ENCODE measurements around the gene PCDH9.
"Not testable (repeated sequence)": the region's sequence is repeated elsewhere in the genome, so short reads cannot be mapped to it uniquely, and the experiment has no call there.

The PCDH9 gene

DNA sequence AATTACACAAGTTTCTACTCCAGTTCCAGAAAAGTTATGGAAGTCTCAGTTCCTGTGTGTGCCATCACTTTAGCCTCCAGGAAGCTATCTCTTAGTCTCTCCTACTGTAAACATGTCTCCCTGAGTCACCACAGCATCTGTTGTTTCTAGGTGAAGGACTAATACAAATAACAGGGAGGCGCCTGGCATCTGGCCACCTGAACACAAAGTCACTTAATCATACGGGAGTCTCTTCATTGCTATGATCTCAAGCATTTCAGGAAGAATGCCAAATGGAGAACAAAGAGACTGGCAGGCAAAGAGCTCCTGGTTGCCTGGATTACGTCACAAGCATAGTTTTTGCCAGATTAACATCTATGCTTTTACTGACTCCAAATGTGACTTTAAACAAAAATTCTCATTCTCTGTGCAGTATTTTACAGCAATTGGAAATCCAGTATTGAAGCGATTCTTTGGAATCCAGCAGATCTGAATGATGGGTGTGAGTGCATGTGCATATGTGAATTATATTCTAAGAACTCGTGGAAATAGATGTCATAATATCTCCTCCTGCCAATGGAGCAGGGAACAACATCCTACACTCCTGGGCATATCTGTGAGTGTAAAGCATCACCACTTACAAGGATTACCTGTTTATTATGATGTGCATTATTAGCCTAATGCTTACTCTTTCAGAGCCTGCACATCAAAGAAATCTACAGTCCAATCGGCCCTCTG lies 572.8 kb downstream of the PCDH9 start:
- no peak for FAIRE-seq
- TF ChIP-seq POLR2AphosphoS5 (IDR thresholded peaks at IDR 0.05; ENCODE audit: low read depth, low read length) = no peak
- no peak for TF ChIP-seq POLR2A (IDR thresholded peaks at IDR 0.05; ENCODE audit: low read depth, low read length)
- TF ChIP-seq TAF1 (IDR thresholded peaks at IDR 0.05; ENCODE audit: borderline replicate concordance, low read depth, low read length) = no peak
- DNase-seq (ENCODE audit: insufficient read length) = no peak

DNA sequence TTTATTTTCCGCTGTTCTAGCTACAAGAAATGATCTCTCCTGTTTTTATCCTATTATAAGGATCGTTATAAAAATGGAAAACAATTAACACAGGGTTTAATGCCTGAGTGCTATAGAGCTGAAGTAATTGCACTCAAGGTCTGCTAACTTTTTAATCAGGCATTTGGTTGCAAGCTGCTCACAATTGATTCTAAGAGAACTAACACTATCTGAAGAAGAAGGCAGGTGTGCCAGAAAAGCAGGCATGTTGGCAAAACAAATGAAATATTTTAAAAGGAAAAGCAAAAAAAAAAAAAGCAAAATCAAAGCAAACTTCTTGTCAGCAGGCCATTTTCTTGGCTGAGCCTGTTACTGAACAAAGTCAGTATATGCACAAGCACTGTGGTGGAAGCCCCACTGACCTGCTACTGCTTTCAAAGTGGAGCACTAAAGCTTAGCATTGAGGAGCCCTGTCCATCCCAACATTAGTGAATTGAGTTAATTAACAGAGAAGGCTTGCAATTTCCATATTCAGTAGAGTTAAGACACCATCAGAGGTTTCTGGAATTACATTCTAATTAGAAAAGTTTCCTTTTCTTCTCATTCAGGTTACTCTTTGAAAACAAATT lies 574.2 kb downstream of the PCDH9 start:
- no peak for TF ChIP-seq TAF1 (IDR thresholded peaks at IDR 0.05; ENCODE audit: borderline replicate concordance, low read depth, low read length)
- no peak for TF ChIP-seq POLR2AphosphoS5 (IDR thresholded peaks at IDR 0.05; ENCODE audit: low read depth, low read length)
- TF ChIP-seq POLR2A (IDR thresholded peaks at IDR 0.05; ENCODE audit: low read depth, low read length) = no peak
- DNase-seq (ENCODE audit: insufficient read length) (no peak), FAIRE-seq (no peak)

DNA sequence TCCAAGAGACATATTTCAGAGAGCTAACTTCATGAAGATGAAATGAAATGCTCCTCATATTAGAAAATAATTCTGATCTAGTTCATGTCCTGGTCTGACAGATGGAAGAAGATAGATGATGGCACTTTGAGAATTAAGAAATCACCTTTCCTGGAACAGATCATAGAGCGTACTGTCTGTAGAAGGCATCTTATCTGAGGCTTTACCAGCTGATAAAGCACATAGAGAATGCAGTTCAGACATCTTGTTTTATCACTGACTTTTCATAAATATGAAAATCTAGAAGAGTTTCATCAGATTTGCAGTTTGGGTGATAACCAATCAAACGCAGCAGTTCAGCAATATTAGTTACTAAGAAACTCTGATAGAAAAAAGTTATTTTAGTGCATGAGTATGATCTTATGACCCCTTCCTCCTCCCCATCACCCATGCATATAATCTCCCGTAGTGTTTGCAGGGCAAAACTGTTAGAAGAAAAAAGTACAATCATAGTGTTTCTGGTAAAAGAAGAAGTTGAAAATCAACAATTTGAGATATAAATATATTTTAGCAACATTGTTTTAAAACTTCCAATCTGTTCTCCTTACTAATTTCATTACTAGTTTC lies 585.2 kb downstream of the PCDH9 start:
- DNase-seq (ENCODE audit: insufficient read length) (no peak), FAIRE-seq (no peak)
- TF ChIP-seq TAF1 (IDR thresholded peaks at IDR 0.05; ENCODE audit: borderline replicate concordance, low read depth, low read length) (no peak), POLR2A (IDR thresholded peaks at IDR 0.05; ENCODE audit: low read depth, low read length) (no peak), POLR2AphosphoS5 (IDR thresholded peaks at IDR 0.05; ENCODE audit: low read depth, low read length) (no peak)

DNA sequence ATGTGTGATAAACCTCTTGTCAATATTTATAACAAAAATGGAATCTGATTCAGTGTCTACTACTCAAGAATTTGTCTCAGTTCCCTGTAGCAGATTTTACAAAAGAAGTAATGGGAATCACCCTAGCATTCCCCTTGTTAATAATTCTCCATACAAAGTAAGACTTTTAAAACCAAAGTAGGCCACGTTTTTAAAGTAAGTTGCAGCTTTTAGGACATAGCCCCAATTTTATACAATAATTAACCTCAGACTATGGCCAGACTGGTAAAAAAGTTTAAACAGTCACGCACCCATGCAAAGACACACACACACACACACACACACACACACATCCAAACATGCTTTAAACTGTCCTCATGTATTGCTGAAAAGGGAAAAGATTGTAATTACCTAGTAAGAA lies 589.9 kb downstream of the PCDH9 start:
- FAIRE-seq = no peak

DNA sequence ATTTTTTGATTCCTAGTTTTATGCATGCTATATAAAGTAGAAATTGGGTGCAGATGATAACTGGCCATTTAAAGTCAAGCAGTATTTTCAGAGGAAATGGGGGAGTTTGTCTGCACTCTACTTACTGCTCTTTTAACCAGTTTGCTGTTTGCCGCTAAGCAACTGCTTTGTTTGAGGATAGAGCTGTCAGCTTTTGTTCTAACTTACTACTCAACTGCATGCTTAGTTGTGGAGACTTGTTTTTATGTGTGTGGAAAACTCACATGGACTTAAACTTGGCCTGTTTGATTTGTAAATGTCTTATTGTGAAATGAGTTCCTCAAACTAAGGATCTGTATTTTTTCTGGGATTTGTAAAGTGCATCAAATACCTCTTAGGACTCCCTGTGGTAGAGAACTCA lies 591.1 kb downstream of the PCDH9 start:
- DNase-seq (ENCODE audit: insufficient read length) = no peak
- TF ChIP-seq POLR2A (IDR thresholded peaks at IDR 0.05; ENCODE audit: low read depth, low read length) (no peak), TAF1 (IDR thresholded peaks at IDR 0.05; ENCODE audit: borderline replicate concordance, low read depth, low read length) (no peak), POLR2AphosphoS5 (IDR thresholded peaks at IDR 0.05; ENCODE audit: low read depth, low read length) (no peak)
- FAIRE-seq = no peak

More for the DNA sequence above, 589.9 kb downstream of the PCDH9 start:
- no peak for TF ChIP-seq POLR2AphosphoS5 (IDR thresholded peaks at IDR 0.05; ENCODE audit: low read depth, low read length)
- DNase-seq (ENCODE audit: insufficient read length) = no peak

DNA sequence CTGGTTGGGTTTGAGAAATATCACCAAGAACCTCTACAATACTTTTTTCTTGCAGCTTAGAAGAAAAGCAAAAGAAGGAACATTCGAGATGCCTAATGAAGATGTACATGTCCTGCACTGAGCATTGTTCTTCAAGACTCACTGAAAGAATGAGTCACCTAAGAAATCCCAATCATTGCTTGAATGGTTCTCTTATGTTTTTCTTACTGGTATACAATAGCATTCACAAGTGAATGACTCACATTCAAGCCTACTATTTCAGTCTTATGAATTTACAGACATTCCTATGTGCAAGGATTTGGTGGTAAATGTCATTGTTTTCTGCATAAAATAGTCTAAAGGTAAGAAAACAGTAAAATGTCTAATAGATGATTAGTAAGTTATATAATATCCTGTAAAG lies 594.6 kb downstream of the PCDH9 start:
- TF ChIP-seq TAF1 (IDR thresholded peaks at IDR 0.05; ENCODE audit: borderline replicate concordance, low read depth, low read length) = no peak
- no peak for TF ChIP-seq POLR2AphosphoS5 (IDR thresholded peaks at IDR 0.05; ENCODE audit: low read depth, low read length)
- no peak for TF ChIP-seq POLR2A (IDR thresholded peaks at IDR 0.05; ENCODE audit: low read depth, low read length)
- FAIRE-seq = no peak
- DNase-seq (ENCODE audit: insufficient read length) = no peak

DNA sequence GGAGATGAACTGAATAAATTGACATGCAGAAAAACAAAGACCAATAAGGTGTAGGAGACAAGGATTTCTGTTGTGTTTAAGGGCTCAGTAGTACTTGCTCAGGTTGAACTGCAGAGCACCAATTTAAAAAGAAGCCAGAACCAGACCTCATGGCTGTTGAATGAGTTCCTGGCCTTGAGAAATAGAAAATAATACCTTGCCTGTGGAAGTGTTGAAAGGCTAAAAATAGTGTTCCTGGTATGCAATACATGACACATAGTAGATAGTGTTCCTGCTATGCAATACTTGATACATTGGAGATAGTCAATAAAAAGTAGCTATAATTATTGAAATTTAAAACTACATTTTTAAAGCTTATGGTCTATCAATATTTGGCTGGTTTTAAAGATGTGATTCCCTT lies 595.8 kb downstream of the PCDH9 start:
- FAIRE-seq = no peak
- no peak for DNase-seq (ENCODE audit: insufficient read length)
- no peak for TF ChIP-seq POLR2A (IDR thresholded peaks at IDR 0.05; ENCODE audit: low read depth, low read length)
- no peak for TF ChIP-seq POLR2AphosphoS5 (IDR thresholded peaks at IDR 0.05; ENCODE audit: low read depth, low read length)

DNA sequence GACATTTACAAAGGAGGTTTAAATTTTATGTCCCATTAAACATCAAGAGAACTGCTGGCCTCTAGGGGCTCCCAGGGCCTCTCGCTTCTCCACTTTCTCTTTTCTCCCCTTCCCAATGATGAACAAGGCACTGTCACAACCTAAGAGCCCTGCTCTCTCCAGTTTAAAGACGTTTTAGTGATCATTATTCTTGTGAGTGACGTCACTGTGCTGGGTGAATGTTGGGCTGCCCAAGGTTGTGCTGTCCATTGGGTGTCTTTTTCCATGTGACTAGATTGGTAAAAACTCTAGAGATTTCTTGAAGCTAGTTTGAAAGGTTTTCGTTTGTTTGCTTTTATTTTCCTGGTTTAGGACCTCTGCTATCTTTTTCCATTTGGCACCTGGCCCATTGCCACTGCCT lies 602.6 kb downstream of the PCDH9 start:
- FAIRE-seq (no peak), DNase-seq (ENCODE audit: insufficient read length) (no peak)
- TF ChIP-seq TAF1 (IDR thresholded peaks at IDR 0.05; ENCODE audit: borderline replicate concordance, low read depth, low read length) (no peak), POLR2AphosphoS5 (IDR thresholded peaks at IDR 0.05; ENCODE audit: low read depth, low read length) (no peak), POLR2A (IDR thresholded peaks at IDR 0.05; ENCODE audit: low read depth, low read length) (no peak)

DNA sequence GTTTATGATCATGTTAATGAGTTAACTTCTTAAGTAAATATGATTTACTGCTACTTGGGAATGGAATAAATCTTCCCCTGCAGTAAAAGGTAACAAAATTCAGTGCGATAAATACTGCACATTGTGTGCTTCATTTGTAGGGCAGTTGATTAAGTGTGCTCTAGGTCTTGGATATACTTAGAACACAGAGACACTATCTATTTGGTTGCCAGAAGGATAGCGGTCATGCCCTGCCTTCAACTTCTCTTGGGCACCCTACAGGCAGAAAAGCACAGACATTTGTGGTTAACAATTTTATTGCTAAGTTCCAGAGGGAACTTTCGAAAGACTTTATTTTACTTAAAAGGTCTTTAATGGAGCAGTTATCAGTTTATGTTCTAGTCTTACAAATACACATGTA lies 605.8 kb downstream of the PCDH9 start:
- TF ChIP-seq POLR2AphosphoS5 (IDR thresholded peaks at IDR 0.05; ENCODE audit: low read depth, low read length) (no peak), TAF1 (IDR thresholded peaks at IDR 0.05; ENCODE audit: borderline replicate concordance, low read depth, low read length) (no peak), POLR2A (IDR thresholded peaks at IDR 0.05; ENCODE audit: low read depth, low read length) (no peak)
- DNase-seq (ENCODE audit: insufficient read length) (no peak), FAIRE-seq (no peak)

DNA sequence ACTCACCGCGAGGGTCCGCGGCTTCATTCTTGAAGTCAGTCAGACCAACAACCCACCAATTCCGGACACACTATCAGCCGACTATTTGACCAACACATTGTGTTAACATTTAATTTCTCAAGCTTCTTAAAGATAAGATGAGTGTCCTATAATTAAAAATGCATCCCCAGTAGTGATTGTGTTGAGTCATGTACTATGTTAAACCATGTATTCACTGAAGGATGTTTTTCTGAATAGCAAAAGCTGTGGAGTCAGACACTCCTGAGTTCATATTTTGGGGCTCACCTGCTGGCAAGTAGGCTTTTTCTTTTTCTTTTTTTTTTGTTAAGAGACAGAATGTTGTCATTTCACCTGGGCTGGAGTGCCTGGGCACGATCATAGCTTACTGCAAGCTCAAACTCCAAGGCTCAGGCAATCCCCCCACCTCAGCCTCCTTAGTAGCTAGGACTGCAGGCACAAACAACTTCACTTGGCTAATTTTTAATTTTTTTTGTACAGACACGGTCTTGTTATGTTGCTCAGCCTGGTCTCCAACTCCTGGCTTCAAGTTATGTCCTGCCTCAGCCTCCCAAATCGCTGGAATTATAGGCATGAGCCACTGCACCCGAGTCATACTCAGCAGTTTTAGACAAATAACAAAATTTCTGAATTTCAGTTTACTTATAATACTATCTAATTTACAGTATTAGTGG lies 606.9 kb downstream of the PCDH9 start:
- DNase-seq (ENCODE audit: insufficient read length) (no peak), FAIRE-seq (no peak)
- TF ChIP-seq TAF1 (IDR thresholded peaks at IDR 0.05; ENCODE audit: borderline replicate concordance, low read depth, low read length) = no peak
- no peak for TF ChIP-seq POLR2A (IDR thresholded peaks at IDR 0.05; ENCODE audit: low read depth, low read length)
- no peak for TF ChIP-seq POLR2AphosphoS5 (IDR thresholded peaks at IDR 0.05; ENCODE audit: low read depth, low read length)

DNA sequence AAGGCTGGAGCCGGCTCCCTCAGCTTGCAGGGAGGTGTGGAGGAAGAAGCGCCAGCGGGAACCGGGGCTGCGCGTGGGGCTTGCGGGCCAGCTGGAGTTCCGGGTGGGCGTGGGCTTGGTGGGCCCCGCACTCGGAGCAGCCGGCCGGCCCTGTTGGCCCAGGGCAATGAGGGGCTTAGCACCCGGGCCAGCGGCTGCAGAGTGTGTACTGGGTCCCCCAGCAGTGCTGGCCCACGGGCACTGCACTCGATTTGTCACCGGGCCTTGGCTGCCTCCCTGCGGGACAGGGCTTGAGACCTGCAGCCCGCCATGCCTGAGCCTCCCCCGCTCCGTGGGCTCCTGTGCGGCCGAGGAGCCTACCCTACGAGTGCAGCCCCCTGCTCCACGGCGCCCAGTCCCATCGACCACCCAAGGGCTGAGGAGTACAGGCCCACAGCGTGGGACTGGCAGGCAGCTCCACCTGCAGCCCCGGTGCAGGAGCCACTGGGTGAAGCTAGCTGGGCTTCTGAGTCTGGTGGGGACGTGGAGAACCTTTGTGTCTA lies 608.2 kb downstream of the PCDH9 start:
- FAIRE-seq; DNase-seq (ENCODE audit: insufficient read length): not testable (repeated sequence)

DNA sequence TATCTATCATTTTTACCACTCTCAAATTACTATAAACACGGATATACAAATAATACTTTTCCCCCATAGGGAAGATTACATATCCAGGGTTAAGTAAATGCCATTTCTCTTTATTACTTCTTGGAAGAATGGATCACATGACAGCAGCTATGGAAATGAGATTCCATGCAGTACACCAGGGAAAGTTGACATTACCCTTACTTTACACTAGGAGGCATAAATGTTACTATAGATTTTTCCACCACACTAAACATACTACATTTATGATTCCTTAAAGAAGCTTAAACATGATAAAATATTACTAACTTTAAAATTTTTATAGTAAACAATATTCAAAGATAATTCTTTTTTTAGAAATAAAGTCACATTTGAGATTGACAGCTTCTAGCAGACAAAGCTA lies 611.4 kb downstream of the PCDH9 start:
- FAIRE-seq = no peak
- no peak for TF ChIP-seq POLR2A (IDR thresholded peaks at IDR 0.05; ENCODE audit: low read depth, low read length)
- no peak for TF ChIP-seq POLR2AphosphoS5 (IDR thresholded peaks at IDR 0.05; ENCODE audit: low read depth, low read length)
- no peak for TF ChIP-seq TAF1 (IDR thresholded peaks at IDR 0.05; ENCODE audit: borderline replicate concordance, low read depth, low read length)
- no peak for DNase-seq (ENCODE audit: insufficient read length)
